Stomach (tissue), 19 donors: Measurements from ENCODE around the gene OLIG1. TPM values are rescaled to one million over a fixed set of nuclear protein-coding genes. Genes with fewer than 3 reads are reported as not detected.
A peak's percentile ranks its signal among the peaks of the same experiment; 100 is the strongest.

Source experiments
- DNase-seq, 2 donors: peaks; one replicate each; pipeline versions ENCODE4 v3.0.0 to v3.0.0-alpha.2; 2013 to 2019
- H3K27ac ChIP-seq, 5 donors: fragments of 200-600 bp in 4 of 5; sonication (generic) in 4 of 5; one replicate each; pipeline ENCODE4 v1.5.1; 2013 to 2019; ENCODE audit warnings: mild to moderate bottlenecking in 1 of 5, moderate library complexity in 1 of 5
- H3K27me3 ChIP-seq, 3 donors: fragments of 200-600 bp; sonication (generic); one replicate each; pipeline ENCODE4 v1.5.1; 2017 to 2019; ENCODE audit warnings: mixed run types in 1 of 3
- H3K36me3 ChIP-seq, 4 donors: fragments of 200-600 bp; sonication (generic); 1 replicate in 3 of 4; 2 replicates in 1 of 4; pipeline ENCODE4 v1.5.1; 2016 to 2019
- H3K4me1 ChIP-seq, 4 donors: fragments of 200-600 bp; sonication (generic); one replicate each; pipeline ENCODE4 v1.5.1; 2016 to 2019
- H3K4me3 ChIP-seq, 4 donors: fragments of 200-600 bp; sonication (generic) in 3 of 4; one replicate each; pipeline ENCODE4 v1.5.1; 2016 to 2019; ENCODE audit warnings: mild to moderate bottlenecking in 1 of 4
- H3K9me3 ChIP-seq, 4 donors: fragments of 200-600 bp; sonication (generic); one replicate each; pipeline ENCODE4 v1.5.1; 2016 to 2019
- EP300 ChIP-seq: sonication (generic); formaldehyde crosslinking; IDR thresholded peaks from one replicate; pipeline ENCODE4 v1.6.1; 2017; ENCODE audit warnings: antibody characterized with exemption
- POLR2A ChIP-seq, 4 donors: fragments of 450-650 bp; IDR thresholded peaks; one replicate each; pipeline ENCODE4 v1.6.1; 2016; ENCODE audit warnings: antibody characterized with exemption in 4 of 4, control low read depth in 2 of 4, mild to moderate bottlenecking in 1 of 4, moderate library complexity in 1 of 4
- POLR2AphosphoS5 ChIP-seq, 3 donors: sonication (generic); formaldehyde crosslinking; IDR thresholded peaks; one replicate each; pipeline ENCODE4 v1.6.1; 2016; ENCODE audit warnings: antibody characterized with exemption in 3 of 3
- WGBS, 5 donors: extraction: QIAGEN DNeasy Blood & Tissue Kit in 3 of 5; methylation state at CpG; one replicate each; pipeline versions ENCODE4 v1.1.5 to v1.1.7; 2013 to 2018; 5-methylcytosine and 5-hydroxymethylcytosine counted together
- intact Hi-C: fragments of 100-400 bp; cut with DNase I; formaldehyde crosslinking; loops from one replicate; pipeline ENCODE4 v1.15.1; 2023; ENCODE audit warnings: low total_unique reads
- long read RNA-seq, 10 donors: transcript quantifications; one replicate each; lab custom pipeline, GENCODE V29; 2026
- polyA plus RNA-seq, 3 donors: library from polyadenylated mRNA; stranded (reverse); fragments of 200-250 nt; gene quantifications; one replicate each; pipeline ENCODE4 v1.2.3, GENCODE V29; 2013
- total RNA-seq, 5 donors: library from RNA; depleted of rRNA; stranded (reverse); fragments of >200 nt; gene quantifications; one replicate each; pipeline versions ENCODE4 v1.1.0 to v1.2.3, GENCODE V29; 2014 to 2016
- TF ChIP-seq, protein P1 (sequence below), 7 experiments: fragments of 450-650 bp in 4 of 7; fragments of 200-600 bp in 3 of 7; sonication (generic) in 3 of 7; IDR thresholded peaks; one replicate each; pipeline ENCODE4 v1.5.1; 2016 to 2019; ENCODE audit warnings: antibody characterized with exemption in 7 of 7, control low read depth in 2 of 7, mild to moderate bottlenecking in 1 of 7
- donor health status: healthy with polysubstance abuse.
- donor health status: Bipolar disorder and iron deficiency.
- donor health status: healthy.

The OLIG1 gene, protein sequence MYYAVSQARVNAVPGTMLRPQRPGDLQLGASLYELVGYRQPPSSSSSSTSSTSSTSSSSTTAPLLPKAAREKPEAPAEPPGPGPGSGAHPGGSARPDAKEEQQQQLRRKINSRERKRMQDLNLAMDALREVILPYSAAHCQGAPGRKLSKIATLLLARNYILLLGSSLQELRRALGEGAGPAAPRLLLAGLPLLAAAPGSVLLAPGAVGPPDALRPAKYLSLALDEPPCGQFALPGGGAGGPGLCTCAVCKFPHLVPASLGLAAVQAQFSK
- not detected for total RNA-seq
- not detected for polyA plus RNA-seq
- long read RNA-seq, donor 1, partial matches to known transcripts: 0 of 1 reads
- long read RNA-seq, donor 1, other reads (novel, unspliced or antisense): 0 of 1 reads
- long read RNA-seq, donor 2: 0 reads
- long read RNA-seq, donor 3: 0 reads
- long read RNA-seq, donor 4: 0 reads
- long read RNA-seq, donor 5: 0 reads
- long read RNA-seq, donor 6: 0 reads
- long read RNA-seq, donor 7, partial matches to known transcripts: 0 of 1 reads
- long read RNA-seq, donor 7, other reads (novel, unspliced or antisense): 0 of 1 reads
- long read RNA-seq, donor 8: 0 reads
- long read RNA-seq, donor 9: 0 reads
- long read RNA-seq, donor 10: 0 reads

DNA sequence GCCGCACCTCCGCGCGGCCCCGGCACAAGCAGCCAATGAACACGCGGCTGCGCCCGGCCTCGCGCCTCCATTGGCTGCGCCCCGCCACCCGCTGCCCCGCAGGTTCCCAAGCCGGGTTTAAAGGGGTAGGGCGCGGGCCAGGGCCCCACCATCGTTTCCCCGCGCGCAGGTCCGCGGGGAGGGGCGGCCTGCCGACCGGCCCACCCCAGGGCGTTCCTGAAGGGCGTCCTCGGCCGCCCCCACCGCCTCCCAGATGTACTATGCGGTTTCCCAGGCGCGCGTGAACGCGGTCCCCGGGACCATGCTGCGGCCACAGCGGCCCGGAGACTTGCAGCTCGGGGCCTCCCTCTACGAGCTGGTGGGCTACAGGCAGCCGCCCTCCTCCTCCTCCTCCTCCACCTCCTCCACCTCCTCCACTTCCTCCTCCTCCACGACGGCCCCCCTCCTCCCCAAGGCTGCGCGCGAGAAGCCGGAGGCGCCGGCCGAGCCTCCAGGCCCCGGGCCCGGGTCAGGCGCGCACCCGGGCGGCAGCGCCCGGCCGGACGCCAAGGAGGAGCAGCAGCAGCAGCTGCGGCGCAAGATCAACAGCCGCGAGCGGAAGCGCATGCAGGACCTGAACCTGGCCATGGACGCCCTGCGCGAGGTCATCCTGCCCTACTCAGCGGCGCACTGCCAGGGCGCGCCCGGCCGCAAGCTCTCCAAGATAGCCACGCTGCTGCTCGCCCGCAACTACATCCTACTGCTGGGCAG is at the start of gene OLIG1:
OLIG1 (plus strand) TSS at position 148 of the 750 bp plus-strand sequence; CDS start at position 254, 106 bp downstream.
- 1 to 3% (median 1%) methylated on average over 27 to 82 of the region's 82 CpGs for WGBS, 5 donors
- peak; percentile 35 to 69 for DNase-seq
- intact Hi-C loops: no loop called here
- Histone ChIP-seq H3K27ac (no peak within 1 kb of the TSS), H3K27me3 (peaks cover 13 to 99% (median 72%) of the 10 kb centered on the region in 3 donors), H3K9me3 (peaks cover 4 to 13% (median 11%) of the 10 kb centered on the region in 4 donors), H3K36me3 (no peaks in the 10 kb centered on the region), H3K4me1 (peaks cover 16 to 30% (median 27%) of the 10 kb centered on the region in 4 donors), H3K4me3 (peak within 1 kb of the TSS; percentile 35 to 54 (median 45))
- TF ChIP-seq, protein P1, sequence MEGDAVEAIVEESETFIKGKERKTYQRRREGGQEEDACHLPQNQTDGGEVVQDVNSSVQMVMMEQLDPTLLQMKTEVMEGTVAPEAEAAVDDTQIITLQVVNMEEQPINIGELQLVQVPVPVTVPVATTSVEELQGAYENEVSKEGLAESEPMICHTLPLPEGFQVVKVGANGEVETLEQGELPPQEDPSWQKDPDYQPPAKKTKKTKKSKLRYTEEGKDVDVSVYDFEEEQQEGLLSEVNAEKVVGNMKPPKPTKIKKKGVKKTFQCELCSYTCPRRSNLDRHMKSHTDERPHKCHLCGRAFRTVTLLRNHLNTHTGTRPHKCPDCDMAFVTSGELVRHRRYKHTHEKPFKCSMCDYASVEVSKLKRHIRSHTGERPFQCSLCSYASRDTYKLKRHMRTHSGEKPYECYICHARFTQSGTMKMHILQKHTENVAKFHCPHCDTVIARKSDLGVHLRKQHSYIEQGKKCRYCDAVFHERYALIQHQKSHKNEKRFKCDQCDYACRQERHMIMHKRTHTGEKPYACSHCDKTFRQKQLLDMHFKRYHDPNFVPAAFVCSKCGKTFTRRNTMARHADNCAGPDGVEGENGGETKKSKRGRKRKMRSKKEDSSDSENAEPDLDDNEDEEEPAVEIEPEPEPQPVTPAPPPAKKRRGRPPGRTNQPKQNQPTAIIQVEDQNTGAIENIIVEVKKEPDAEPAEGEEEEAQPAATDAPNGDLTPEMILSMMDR (IDR thresholded peaks at IDR 0.05): no peak
- TF ChIP-seq POLR2A (IDR thresholded peaks at IDR 0.05) (no peak), EP300 (no peak), POLR2AphosphoS5 (IDR thresholded peaks at IDR 0.05) (no peak)

DNA sequence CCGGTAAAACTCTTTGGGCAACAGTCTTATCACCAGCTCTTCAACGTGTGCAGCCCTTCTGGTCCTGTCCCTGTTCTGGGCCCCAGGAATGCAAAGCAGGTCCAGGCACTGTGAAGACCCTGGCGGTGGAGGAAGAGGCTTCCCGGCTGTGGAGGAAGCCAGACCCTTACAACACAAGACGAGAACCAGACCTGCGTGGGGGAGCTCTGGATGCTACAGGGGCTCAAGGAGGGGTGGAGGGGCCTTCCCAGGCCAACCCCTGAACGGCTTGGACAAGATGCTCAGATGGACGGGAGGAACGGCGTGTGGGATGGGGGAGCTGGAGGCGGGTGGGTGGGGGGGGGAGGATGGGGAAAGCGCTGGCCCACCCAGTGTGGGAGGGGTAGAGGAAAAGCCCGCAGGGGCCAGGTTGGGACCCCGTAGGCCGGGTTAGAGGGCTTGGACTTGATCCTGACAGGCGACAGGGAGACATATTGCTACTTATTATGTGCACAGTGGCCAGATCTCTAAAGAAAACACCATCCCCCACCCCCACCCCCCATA is 49.3 kb upstream of the OLIG1 start:
- intact Hi-C loops: no loop called here
- no peaks in the 10 kb centered on the region for H3K9me3 ChIP-seq
- no peak overlapping the region for H3K27ac ChIP-seq
- no peak overlapping the region for H3K4me3 ChIP-seq
- WGBS, 5 donors: 1 to 8% (median 3%) methylated on average over 14 to 16 of the region's 16 CpGs
- H3K4me1 ChIP-seq: peaks cover 7 to 46% (median 37%) of the 10 kb centered on the region in 4 donors
- DNase-seq: no peak
- peaks cover 45 to 100% (median 77%) of the 10 kb centered on the region in 3 donors for H3K27me3 ChIP-seq
- no peaks in the 10 kb centered on the region for H3K36me3 ChIP-seq
- TF ChIP-seq, protein P1 (IDR thresholded peaks at IDR 0.05): no peak
- no peak for TF ChIP-seq POLR2AphosphoS5 (IDR thresholded peaks at IDR 0.05)
- TF ChIP-seq EP300: no peak

DNA sequence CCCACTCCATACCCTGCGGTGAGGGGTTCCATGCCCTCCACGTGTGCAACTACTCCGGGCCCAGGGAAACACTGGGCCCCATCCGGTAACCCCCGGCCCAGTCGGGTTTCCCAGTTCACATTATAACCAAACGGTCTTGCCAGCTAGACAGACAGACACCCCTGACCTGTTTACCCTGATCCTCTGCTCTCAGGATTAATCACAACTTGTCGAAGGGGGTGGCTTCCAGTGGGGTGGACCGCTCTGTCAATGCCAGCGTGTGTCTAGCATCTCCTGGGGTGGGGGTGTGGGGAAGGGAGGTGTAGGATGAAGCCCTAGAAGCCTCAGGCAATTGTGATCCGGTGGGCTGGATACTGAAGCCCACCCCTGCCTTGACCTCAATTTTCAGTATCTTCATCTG is 48.8 kb upstream of the OLIG1 start:
- Histone ChIP-seq H3K27me3 (peaks cover 50 to 100% (median 82%) of the 10 kb centered on the region in 3 donors), H3K27ac (no peak overlapping the region), H3K36me3 (no peaks in the 10 kb centered on the region), H3K4me3 (no peak overlapping the region), H3K9me3 (no peaks in the 10 kb centered on the region), H3K4me1 (peaks cover 7 to 52% (median 40%) of the 10 kb centered on the region in 4 donors)
- no peak for DNase-seq
- TF ChIP-seq, protein P1 (IDR thresholded peaks at IDR 0.05): no peak
- no peak for TF ChIP-seq EP300
- TF ChIP-seq POLR2A (IDR thresholded peaks at IDR 0.05): no peak
- no peak for TF ChIP-seq POLR2AphosphoS5 (IDR thresholded peaks at IDR 0.05)
- 5 to 24% (median 17%) methylated on average over 9 to 11 of the region's 11 CpGs for WGBS, 5 donors
- intact Hi-C loops: no loop called here

DNA sequence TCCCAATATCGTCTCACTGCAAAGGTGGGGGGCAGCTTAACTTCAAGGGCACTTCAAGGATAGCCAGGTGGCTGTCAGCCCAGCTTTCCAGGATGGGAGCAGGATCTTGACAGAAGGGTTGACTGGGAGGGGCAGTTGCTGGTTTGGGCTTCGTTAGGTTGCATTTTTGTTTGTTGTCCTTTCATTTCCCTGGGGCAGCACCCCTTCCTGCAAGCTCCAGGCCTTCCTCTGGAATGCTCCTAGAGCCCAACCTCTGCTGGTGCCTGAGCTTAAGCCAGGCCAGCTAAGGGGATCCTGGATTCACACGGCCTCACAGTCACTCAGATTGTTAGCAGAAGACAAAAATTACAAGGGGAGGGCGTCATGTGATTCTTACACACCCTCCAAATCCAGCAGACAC is 48.3 kb upstream of the OLIG1 start:
- no peaks in the 10 kb centered on the region for H3K36me3 ChIP-seq
- H3K4me1 ChIP-seq: peaks cover 7 to 57% (median 42%) of the 10 kb centered on the region in 4 donors
- no peaks in the 10 kb centered on the region for H3K9me3 ChIP-seq
- no peak for TF ChIP-seq POLR2AphosphoS5 (IDR thresholded peaks at IDR 0.05)
- TF ChIP-seq, protein P1 (IDR thresholded peaks at IDR 0.05): no peak
- TF ChIP-seq EP300: no peak
- no peak for TF ChIP-seq POLR2A (IDR thresholded peaks at IDR 0.05)
- H3K4me3 ChIP-seq: no peak overlapping the region
- H3K27ac ChIP-seq: no peak overlapping the region
- DNase-seq: no peak
- peaks cover 55 to 100% (median 87%) of the 10 kb centered on the region in 3 donors for H3K27me3 ChIP-seq
- 9 to 30% (median 13%) methylated on average over 4 of the region's 4 CpGs for WGBS, 5 donors
- intact Hi-C loops: no loop called here
